H1 (cell line): ENCODE measurements around the gene TLE4. TPM values are rescaled to one million over a fixed set of nuclear protein-coding genes. Genes with fewer than 3 reads are reported as not detected.

Source experiments
- CBX8 ChIP-seq: fragments of 300-800, 300-1000 bp; sonication (generic); IDR thresholded peaks from 2 replicates; pipeline ENCODE4 v1.7.1; 2016; ENCODE audit warnings: low read depth, low read length, borderline replicate concordance
- NANOG ChIP-seq: IDR thresholded peaks from 2 replicates; pipeline ENCODE4 v1.6.1; 2011; ENCODE audit warnings: low read length, low read depth, mild to moderate bottlenecking, inconsistent platforms; ENCODE audit not compliant: insufficient read depth, poor library complexity, severe bottlenecking
- PHF8 ChIP-seq: fragments of 200-600 bp; sonication (generic); conservative IDR thresholded peaks from 2 replicates; pipeline ENCODE4 v1.7.1; 2012; ENCODE audit warnings: low read depth, mild to moderate bottlenecking, inconsistent platforms, low read length, moderate library complexity
- POLR2AphosphoS5 ChIP-seq: IDR thresholded peaks from 2 replicates; pipeline ENCODE4 v1.6.1; 2011; ENCODE audit warnings: low read depth, low read length
- RBBP5 ChIP-seq: IDR thresholded peaks from 2 replicates; pipeline ENCODE4 v1.7.1; 2012; ENCODE audit warnings: low read depth, mild to moderate bottlenecking, inconsistent platforms, low read length, moderate library complexity, borderline replicate concordance
- RFX5 ChIP-seq: IDR thresholded peaks from 2 replicates; pipeline ENCODE4 v1.6.1; 2011; ENCODE audit warnings: low read depth, low read length, improper control_type of control experiment, borderline replicate concordance
- TAF1 ChIP-seq: IDR thresholded peaks from 2 replicates; pipeline ENCODE4 v1.6.1; 2011; ENCODE audit warnings: mild to moderate bottlenecking, low read depth, low read length
- TAF7 ChIP-seq: optimal IDR thresholded peaks from 2 replicates; pipeline ENCODE3; 2011; ENCODE audit warnings: low read depth, mild to moderate bottlenecking, inconsistent platforms, low read length, moderate library complexity, borderline replicate concordance
- polyA plus RNA-seq, 7 experiments: library from polyadenylated mRNA; depleted of rRNA in 3 of 7; stranded (reverse) in 5 of 7; unstranded in 2 of 7; fragments of >200 nt in 5 of 7; fragments of 200-250 nt in 2 of 7; gene quantifications; 1 replicate in 5 of 7; 2 replicates in 1 of 7; 4 replicates in 1 of 7; pipeline versions ENCODE4 v1.2.1 to v1.2.3, GENCODE V29; 2011 to 2013; ENCODE audit warnings: missing spikeins in 2 of 7, mixed read lengths in 2 of 7
- total RNA-seq: library from RNA; stranded (reverse); fragmentation: NEBNext Ultra II Directional; extraction: Animal tissue kit (Norgen Biotek cat#: 25700); gene quantifications from 2 replicates; pipeline ENCODE4 v1.2.1, GENCODE V29; 2021

TLE4 gene
- total and polyA plus RNA-seq, 2 of the 8 experiments (the other 6 are each of a cell fraction or from before 2014, with no cell fraction given) = 32.4 to 36.9 TPM

DNA sequence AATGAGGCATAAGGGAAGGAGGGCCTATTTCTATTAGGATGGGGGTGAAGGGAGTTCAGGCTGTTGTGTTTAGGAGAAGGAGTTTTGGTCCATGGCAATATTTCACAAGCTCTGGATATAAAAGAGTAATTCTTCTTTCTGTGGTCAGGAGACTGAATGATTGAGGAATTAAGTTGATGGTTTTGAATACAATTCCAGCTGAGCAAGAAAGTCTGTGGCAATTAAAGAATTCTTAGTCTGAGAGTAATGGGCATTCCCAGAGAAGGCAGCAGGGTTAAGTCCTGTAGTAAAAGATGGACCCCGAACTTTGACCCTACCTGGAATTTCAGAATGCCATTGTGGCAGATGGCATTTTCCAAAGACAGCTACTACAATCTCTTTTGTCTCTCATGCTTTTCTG is 202.6 kb downstream of the TLE4 start (continued):
- TF ChIP-seq CBX8 = no peak
- no peak for TF ChIP-seq TAF1
- TF ChIP-seq PHF8 = no peak
- no peak for TF ChIP-seq RFX5
- no peak for TF ChIP-seq RBBP5
- no peak for TF ChIP-seq NANOG
- no peak for TF ChIP-seq POLR2AphosphoS5
- TF ChIP-seq TAF7 = no peak
